Stimulated activated naive CD8-positive, alpha-beta T cell treated with anti-CD3 and anti-CD28 coated beads, Interleukin-15, amount 100 ng/mL, for 72 hours (primary cell): Measurements from ENCODE around the gene JMJD6.

Source experiments
- ATAC-seq: fragments of 150-1000 bp; cut with Tn5 transposase; 2 replicates; pipeline ENCODE4 v1.10.0; 2021; ENCODE audit warnings: mild to moderate bottlenecking, moderate library complexity
- DNase-seq, 2 donors: peaks; one replicate each; pipeline ENCODE4 v3.0.0; 2021 to 2022
- H3K27ac Mint-ChIP-seq, 2 donors: one replicate each; pipeline ENCODE4 v1.8.0; 2022; ENCODE audit warnings: mild to moderate bottlenecking in 2 of 2, mixed read lengths in 2 of 2, moderate library complexity in 2 of 2
- H3K27me3 Mint-ChIP-seq: one replicate; pipeline ENCODE4 v1.8.0; 2022; ENCODE audit warnings: mixed read lengths
- H3K4me1 Mint-ChIP-seq: one replicate; pipeline ENCODE4 v1.8.0; 2022; ENCODE audit warnings: mild to moderate bottlenecking, mixed read lengths
- H3K4me3 Mint-ChIP-seq, 2 donors: one replicate each; pipeline ENCODE4 v1.8.0; 2022; ENCODE audit warnings: mild to moderate bottlenecking in 2 of 2, mixed read lengths in 2 of 2, moderate library complexity in 1 of 2
- H3K9me3 Mint-ChIP-seq, 2 donors: one replicate each; pipeline ENCODE4 v1.8.0; 2022; ENCODE audit warnings: mixed read lengths in 2 of 2

Gene JMJD6

DNA sequence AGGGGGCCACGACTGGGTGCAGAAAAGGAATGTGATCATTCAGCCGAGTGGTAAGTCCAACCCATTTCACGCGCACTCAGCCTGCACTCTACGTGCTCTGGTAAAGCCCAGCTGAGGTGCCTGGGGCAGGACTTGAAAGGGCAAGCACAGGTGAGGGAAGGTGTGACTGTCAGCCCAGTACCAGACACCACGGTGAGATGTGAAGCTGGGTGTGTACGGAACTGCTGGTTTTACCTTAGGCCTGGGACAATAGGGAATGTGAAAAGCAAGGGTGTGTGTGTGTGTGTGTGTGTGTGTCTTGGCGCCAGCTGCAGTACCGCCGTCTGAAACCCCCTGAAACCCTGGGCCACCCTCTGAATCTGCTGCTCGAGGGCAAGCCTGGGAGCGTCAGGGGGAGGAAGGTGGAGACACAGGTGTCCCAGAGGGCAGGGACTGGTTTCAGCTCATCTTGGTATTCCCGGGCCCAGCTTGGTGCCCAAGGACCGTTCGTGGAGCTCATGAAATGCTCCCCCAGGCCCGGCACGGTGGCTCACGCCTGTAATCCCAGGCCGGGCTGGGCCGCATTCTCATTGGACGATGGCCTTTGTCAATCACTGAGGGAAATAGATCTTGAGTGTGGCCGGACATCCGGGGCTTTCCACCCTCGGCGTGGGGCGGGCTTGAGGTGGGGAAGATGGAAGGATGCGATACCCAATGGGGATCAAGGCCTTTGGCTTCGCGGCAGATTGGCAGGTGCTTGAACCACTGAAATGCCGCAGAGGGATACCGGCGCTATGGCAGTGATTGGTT, 55.1 kb downstream of the JMJD6 start:
- Mint-ChIP-seq H3K4me1 (peaks cover 39% of the 10 kb centered on the region), H3K27ac (peak overlapping the region; percentile 93 to 97), H3K4me3 (peak overlapping the region; percentile 87 to 93), H3K27me3 (no peaks in the 10 kb centered on the region), H3K9me3 (no peaks in the 10 kb centered on the region)
- ATAC-seq (peak; percentile 98), DNase-seq (peak; percentile 98 to 100)

DNA sequence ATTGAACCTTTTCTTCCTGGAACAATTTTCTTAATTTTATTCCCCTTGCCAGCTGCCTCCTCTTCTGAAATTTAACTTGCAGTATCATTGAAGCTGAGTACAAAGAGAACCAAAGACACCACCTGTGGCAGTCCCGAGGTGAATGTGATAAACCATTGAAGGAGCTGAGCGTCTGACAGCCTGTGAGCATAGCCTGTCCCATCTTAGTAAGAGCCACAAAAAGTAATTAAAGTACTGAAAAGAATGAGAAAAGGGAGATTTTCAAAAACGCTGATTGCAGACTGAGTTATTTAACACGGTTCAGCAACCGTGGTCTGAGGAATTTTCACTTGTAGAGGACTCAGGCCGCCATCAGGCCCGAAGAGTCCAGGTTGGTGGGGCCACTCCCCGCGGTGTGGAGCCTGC, 55.7 kb downstream of the JMJD6 start:
- Mint-ChIP-seq H3K27ac (peak overlapping the region; percentile 93 to 97), H3K9me3 (no peaks in the 10 kb centered on the region), H3K4me1 (peaks cover 39% of the 10 kb centered on the region), H3K27me3 (no peaks in the 10 kb centered on the region), H3K4me3 (peak overlapping the region; percentile 87 to 93)
- ATAC-seq: no peak
- DNase-seq: no peak

DNA sequence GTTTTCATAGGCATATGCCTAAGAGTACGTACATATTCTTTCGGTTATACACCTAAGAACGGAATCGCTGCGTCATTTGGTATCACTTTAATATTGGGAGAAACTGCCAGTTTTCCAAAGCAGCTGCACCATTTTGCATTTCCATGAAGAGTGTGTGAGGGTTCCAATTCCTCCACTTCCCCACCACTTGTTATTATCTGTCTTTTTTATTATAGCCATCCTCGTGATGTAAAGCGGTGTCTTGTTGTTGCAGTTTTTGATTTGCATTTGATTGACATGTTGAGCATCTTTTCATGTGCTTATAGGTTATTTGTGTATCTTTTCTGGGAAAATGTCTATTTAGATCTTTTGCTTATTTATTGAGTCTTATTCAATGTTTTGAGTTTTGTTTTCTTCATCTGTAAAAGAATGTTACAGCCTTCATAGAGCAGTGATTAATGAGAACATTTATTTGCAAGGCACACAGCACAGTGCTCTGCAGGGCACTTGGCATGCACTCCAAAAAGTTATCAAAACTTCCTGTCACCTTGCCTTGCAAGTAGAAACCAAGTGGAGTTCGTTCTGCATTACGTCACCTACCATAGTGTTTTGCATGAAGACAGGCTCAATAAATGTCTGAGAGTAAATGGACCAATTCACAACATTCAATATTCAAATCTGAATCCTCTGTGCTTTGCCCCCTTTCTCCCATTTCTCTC, 56.2 kb downstream of the JMJD6 start:
- peaks cover 39% of the 10 kb centered on the region for H3K4me1 Mint-ChIP-seq
- peak overlapping the region; percentile 87 to 93 for H3K4me3 Mint-ChIP-seq
- peak overlapping the region in 1 of 2 donors; percentile 93 for H3K27ac Mint-ChIP-seq
- ATAC-seq (no peak), DNase-seq (no peak)
- H3K27me3 Mint-ChIP-seq: no peaks in the 10 kb centered on the region
- H3K9me3 Mint-ChIP-seq: no peaks in the 10 kb centered on the region
